HG03439 (cell line): ENCODE measurements around the gene NEDD4L.
"Not testable (repeated sequence)": the region's sequence is repeated elsewhere in the genome, so short reads cannot be mapped to it uniquely, and the experiment has no call there.

Source experiments
- ATAC-seq: cut with Tn5 transposase; IDR thresholded peaks from one replicate; pipeline ENCODE4 v1.9.1; 2021; ENCODE audit warnings: mild to moderate bottlenecking, moderate library complexity; ENCODE audit not compliant: unreplicated experiment

The NEDD4L gene

GRCh38 chr18:58360324-58360723 is 316.3 kb downstream of the NEDD4L start:
- no peak for ATAC-seq

- no peak for ATAC-seq
These were observed 317.2 kb downstream of the NEDD4L start for GRCh38 chr18:58361212-58361611.

- no peak for ATAC-seq
These were observed 318.1 kb downstream of the NEDD4L start for GRCh38 chr18:58362027-58362575.

- no peak for ATAC-seq
These were observed 318.8 kb downstream of the NEDD4L start for GRCh38 chr18:58362829-58363271.

- no peak for ATAC-seq
These were observed 319.9 kb downstream of the NEDD4L start for GRCh38 chr18:58363767-58364540.

- no peak for ATAC-seq
These were observed 321.0 kb downstream of the NEDD4L start for GRCh38 chr18:58364876-58365528.

- no peak for ATAC-seq
These were observed 323.6 kb downstream of the NEDD4L start for GRCh38 chr18:58367425-58368140.

GRCh38 chr18:58369616-58370015 is 325.6 kb downstream of the NEDD4L start:
- ATAC-seq, result no peak

- no peak for ATAC-seq
These were observed 326.1 kb downstream of the NEDD4L start for GRCh38 chr18:58370038-58370580.

- ATAC-seq, result no peak
These were observed 326.6 kb downstream of the NEDD4L start for GRCh38 chr18:58370612-58371011.

- ATAC-seq, result no peak
These were observed 329.5 kb downstream of the NEDD4L start for GRCh38 chr18:58373481-58373880.

GRCh38 chr18:58375051-58375450 is 331.0 kb downstream of the NEDD4L start:
- no peak for ATAC-seq

- no peak for ATAC-seq
These were observed 334.7 kb downstream of the NEDD4L start for GRCh38 chr18:58378411-58379379.

- no peak for ATAC-seq
These were observed 335.4 kb downstream of the NEDD4L start for GRCh38 chr18:58379443-58379842.

- ATAC-seq, result not testable (repeated sequence)
These were observed 336.1 kb downstream of the NEDD4L start for GRCh38 chr18:58380113-58380512.

- no peak for ATAC-seq
These were observed 337.8 kb downstream of the NEDD4L start for GRCh38 chr18:58381676-58382411.

GRCh38 chr18:58382446-58382845 is 338.4 kb downstream of the NEDD4L start:
- no peak for ATAC-seq

GRCh38 chr18:58385472-58385871 is 341.4 kb downstream of the NEDD4L start:
- ATAC-seq, result no peak

- ATAC-seq, result no peak
These were observed 342.8 kb downstream of the NEDD4L start for GRCh38 chr18:58386780-58387179.
